Nephron progenitor cell (in vitro differentiated cells): Measurements from ENCODE around the gene SHISA6.
A peak's percentile ranks its signal among the peaks of the same experiment; 100 is the strongest.

ENCODE experiments used
- DNase-seq: peaks from one replicate; pipeline ENCODE4 v3.0.0; 2021
- H3K27ac Mint-ChIP-seq: 2 replicates; pipeline ENCODE4 v1.8.0; 2021; ENCODE audit warnings: mild to moderate bottlenecking, moderate library complexity, mixed read lengths
- H3K27me3 Mint-ChIP-seq: 2 replicates; pipeline ENCODE4 v1.8.0; 2021; ENCODE audit warnings: mild to moderate bottlenecking, low read depth, mixed read lengths; ENCODE audit not compliant: poor library complexity
- H3K36me3 Mint-ChIP-seq: 2 replicates; pipeline ENCODE4 v1.8.0; 2021; ENCODE audit warnings: low read depth, mixed read lengths
- H3K4me1 Mint-ChIP-seq: 2 replicates; pipeline ENCODE4 v1.8.0; 2021; ENCODE audit warnings: mixed read lengths
- H3K4me3 Mint-ChIP-seq: 2 replicates; pipeline ENCODE4 v1.8.0; 2021; ENCODE audit warnings: mild to moderate bottlenecking, moderate library complexity, mixed read lengths
- H3K9me3 Mint-ChIP-seq: 2 replicates; pipeline ENCODE4 v1.8.0; 2021; ENCODE audit warnings: mild to moderate bottlenecking, moderate library complexity, mixed read lengths
- TF ChIP-seq, protein P1 (sequence below): fragments of 200-600 bp; sonication (generic); IDR thresholded peaks from 2 replicates; pipeline ENCODE4 v1.5.0; 2021; ENCODE audit warnings: antibody characterized with exemption

SHISA6 gene

GRCh38 chr17:11278186-11278991 is 37.4 kb downstream of the SHISA6 start:
- peaks cover 4% of the 10 kb centered on the region for H3K4me1 Mint-ChIP-seq
- H3K27ac Mint-ChIP-seq, result no peak overlapping the region
- peaks cover 39% of the 10 kb centered on the region for H3K36me3 Mint-ChIP-seq
- no peaks in the 10 kb centered on the region for H3K27me3 Mint-ChIP-seq
- no peak for DNase-seq
- no peak overlapping the region for H3K4me3 Mint-ChIP-seq
- TF ChIP-seq, protein P1, sequence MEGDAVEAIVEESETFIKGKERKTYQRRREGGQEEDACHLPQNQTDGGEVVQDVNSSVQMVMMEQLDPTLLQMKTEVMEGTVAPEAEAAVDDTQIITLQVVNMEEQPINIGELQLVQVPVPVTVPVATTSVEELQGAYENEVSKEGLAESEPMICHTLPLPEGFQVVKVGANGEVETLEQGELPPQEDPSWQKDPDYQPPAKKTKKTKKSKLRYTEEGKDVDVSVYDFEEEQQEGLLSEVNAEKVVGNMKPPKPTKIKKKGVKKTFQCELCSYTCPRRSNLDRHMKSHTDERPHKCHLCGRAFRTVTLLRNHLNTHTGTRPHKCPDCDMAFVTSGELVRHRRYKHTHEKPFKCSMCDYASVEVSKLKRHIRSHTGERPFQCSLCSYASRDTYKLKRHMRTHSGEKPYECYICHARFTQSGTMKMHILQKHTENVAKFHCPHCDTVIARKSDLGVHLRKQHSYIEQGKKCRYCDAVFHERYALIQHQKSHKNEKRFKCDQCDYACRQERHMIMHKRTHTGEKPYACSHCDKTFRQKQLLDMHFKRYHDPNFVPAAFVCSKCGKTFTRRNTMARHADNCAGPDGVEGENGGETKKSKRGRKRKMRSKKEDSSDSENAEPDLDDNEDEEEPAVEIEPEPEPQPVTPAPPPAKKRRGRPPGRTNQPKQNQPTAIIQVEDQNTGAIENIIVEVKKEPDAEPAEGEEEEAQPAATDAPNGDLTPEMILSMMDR, result no peak
- H3K9me3 Mint-ChIP-seq, result peaks cover 24% of the 10 kb centered on the region

- Mint-ChIP-seq H3K4me3 (no peak overlapping the region), H3K36me3 (peaks cover 41% of the 10 kb centered on the region), H3K27ac (no peak overlapping the region), H3K9me3 (peaks cover 24% of the 10 kb centered on the region), H3K4me1 (peaks cover 4% of the 10 kb centered on the region), H3K27me3 (no peaks in the 10 kb centered on the region)
- TF ChIP-seq, protein P1, result no peak
- DNase-seq, result no peak
Observed at GRCh38 chr17:11278992-11279270, 37.9 kb downstream of the SHISA6 start.

- no peak for DNase-seq
- Mint-ChIP-seq H3K27ac (peak overlapping the region; percentile 83), H3K9me3 (peaks cover 24% of the 10 kb centered on the region), H3K27me3 (no peaks in the 10 kb centered on the region), H3K4me1 (peaks cover 4% of the 10 kb centered on the region), H3K36me3 (peaks cover 50% of the 10 kb centered on the region), H3K4me3 (no peak overlapping the region)
- TF ChIP-seq, protein P1, result no peak
Observed at GRCh38 chr17:11279776-11280344, 38.8 kb downstream of the SHISA6 start.

- peaks cover 24% of the 10 kb centered on the region for H3K9me3 Mint-ChIP-seq
- TF ChIP-seq, protein P1, result no peak
- peaks cover 52% of the 10 kb centered on the region for H3K36me3 Mint-ChIP-seq
- H3K27me3 Mint-ChIP-seq, result no peaks in the 10 kb centered on the region
- H3K4me1 Mint-ChIP-seq, result peaks cover 4% of the 10 kb centered on the region
- no peak overlapping the region for H3K4me3 Mint-ChIP-seq
- no peak overlapping the region for H3K27ac Mint-ChIP-seq
- no peak for DNase-seq
Observed at GRCh38 chr17:11282586-11282985, 41.6 kb downstream of the SHISA6 start.

DNA sequence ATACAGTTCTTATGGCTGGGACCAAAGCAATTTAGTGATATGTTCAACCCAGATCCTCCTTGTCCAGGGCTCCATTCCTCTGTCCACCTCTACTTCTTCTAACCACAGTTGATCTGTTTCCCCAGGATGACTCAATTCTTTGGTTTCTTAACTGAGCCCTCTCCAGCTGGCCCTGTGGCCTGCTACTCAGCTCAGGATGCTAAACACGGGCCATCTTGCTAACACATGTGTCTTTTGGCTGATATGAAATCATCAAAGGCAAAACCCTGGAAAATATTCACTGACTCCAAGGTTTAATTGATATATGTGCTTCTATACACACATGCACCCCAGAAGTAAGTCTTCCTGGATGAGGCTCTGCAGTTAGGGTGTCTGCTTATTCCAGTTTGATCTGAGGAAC is 43.8 kb downstream of the SHISA6 start:
- Mint-ChIP-seq H3K36me3 (peaks cover 47% of the 10 kb centered on the region), H3K9me3 (peaks cover 24% of the 10 kb centered on the region), H3K27me3 (no peaks in the 10 kb centered on the region), H3K27ac (peak overlapping the region; percentile 84), H3K4me1 (no peaks in the 10 kb centered on the region), H3K4me3 (no peak overlapping the region)
- no peak for DNase-seq
- TF ChIP-seq, protein P1, result no peak

- Mint-ChIP-seq H3K4me1 (no peaks in the 10 kb centered on the region), H3K27me3 (no peaks in the 10 kb centered on the region), H3K4me3 (no peak overlapping the region), H3K9me3 (peaks cover 13% of the 10 kb centered on the region), H3K36me3 (peaks cover 35% of the 10 kb centered on the region), H3K27ac (no peak overlapping the region)
- no peak for DNase-seq
- TF ChIP-seq, protein P1, result no peak
Observed at GRCh38 chr17:11285946-11286345, 44.9 kb downstream of the SHISA6 start.
